HG03135 (cell line): ENCODE results near the gene GPR161.
A peak's percentile ranks its signal among the peaks of the same experiment; 100 is the strongest.

Experiments used
- ATAC-seq: cut with Tn5 transposase; IDR thresholded peaks from one replicate; pipeline ENCODE4 v1.9.1; 2021; ENCODE audit warnings: mild to moderate bottlenecking, moderate library complexity; ENCODE audit not compliant: unreplicated experiment

Gene GPR161

DNA sequence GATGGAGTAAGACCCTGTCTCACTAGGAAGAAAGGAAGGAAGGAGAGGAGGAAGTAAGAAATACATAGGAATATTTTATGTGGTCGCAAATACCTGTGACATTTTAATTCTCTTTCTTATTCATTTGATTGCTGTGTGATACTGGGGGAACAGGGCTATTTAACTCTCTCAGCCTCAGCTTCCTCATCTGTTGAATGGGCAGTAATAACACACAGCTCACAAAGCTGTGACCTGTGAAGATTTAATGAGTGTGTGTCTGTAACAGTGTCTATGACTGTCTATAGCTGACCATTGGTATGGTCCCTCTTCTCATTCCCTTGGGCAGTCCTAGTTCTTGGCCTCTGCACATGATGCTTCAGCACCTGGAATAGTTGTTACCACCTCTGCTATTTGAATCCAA lies 13.6 kb upstream of the GPR161 start:
- no peak for ATAC-seq

DNA sequence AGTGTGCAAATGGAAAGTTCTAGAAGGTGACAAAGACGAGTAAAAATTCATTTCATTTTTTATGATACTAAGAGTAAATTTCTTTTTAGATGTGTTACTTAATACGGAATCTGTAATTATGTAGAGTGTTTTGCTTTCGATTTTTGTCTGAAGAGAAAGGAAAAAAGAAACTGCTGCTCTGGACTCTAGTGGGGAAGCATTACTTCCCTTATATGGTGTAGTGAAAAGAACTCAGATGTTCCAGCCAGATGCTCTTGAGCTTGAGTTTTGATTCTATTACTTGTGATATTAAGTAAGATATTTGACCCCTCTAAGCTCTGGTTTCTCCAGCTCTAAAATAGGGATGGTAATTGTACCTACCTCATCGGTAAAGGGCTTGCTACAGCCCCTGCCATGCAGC lies 12.2 kb upstream of the GPR161 start:
- peak; percentile 52 for ATAC-seq

- no peak for ATAC-seq
Measured at GRCh38 chr1:168146626-168147025, 9.9 kb upstream of the GPR161 start.

GRCh38 chr1:168146160-168146539 lies 9.4 kb upstream of the GPR161 start:
- no peak for ATAC-seq

DNA sequence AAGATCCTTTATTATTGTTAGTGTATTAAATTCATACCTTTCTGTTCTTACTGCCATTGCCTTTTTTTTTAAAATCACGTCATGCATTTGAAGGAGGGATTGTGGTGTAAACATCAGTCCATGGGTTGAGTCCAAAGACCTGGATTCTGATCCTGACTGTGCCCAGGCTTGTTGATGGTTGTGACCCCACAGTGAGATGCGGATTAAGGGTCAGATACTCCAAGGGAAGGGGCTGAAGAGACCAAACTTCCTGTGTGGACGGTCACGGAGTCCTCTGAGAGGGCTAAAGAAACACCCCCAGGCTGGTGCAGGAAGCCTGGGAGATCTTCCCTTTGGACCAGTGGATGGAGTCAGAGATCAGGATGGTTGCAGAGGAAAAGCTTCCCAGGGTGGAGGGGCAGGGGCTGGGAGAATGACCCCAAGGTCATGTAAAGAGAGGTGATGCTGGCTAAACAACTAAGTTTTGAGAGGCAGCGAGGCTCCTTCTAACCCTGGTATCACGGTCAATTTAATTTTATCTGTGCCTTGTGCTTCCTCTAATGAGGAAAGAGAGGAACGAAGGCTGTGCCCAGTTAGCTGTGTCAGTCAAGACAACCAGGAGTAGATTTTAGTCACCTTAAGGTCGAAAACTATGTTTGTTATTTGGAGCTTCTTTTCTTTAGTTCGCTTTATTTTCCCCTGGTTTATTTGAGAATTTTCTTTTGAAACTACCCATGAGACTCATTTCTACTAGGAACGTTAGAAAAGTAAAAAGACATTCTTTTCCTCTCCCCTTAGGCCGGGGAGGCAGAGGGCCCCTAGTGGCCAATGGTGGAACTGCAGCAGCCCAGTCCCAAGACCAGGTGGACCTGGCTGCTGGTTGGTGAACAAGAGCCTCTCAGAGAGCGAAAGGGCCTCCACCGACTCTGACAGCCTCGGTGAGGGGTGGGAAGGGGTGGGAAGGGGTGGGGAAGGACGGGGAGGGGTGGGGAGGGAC lies 8.7 kb upstream of the GPR161 start:
- peak; percentile 94 for ATAC-seq

GRCh38 chr1:168141871-168142385 lies 5.2 kb upstream of the GPR161 start:
- ATAC-seq: no peak

DNA sequence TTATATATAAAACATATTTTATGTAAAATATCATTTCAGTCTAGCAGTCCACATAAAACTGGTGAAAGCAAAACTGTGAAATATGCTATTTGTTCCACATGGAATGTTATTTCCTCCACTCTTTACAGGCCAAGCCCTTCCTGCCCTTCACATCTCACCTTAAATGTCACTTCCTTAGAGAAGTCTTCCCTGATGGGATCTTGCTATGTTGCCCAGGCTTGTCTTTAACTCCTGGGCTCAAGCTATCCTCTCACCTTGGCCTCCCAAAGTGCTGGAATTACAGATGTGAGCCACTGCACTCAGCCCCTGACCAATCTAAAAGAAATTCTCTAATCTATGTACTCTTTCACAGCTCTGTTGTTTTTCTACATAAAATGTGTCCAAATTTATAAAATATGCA lies 2.3 kb upstream of the GPR161 start:
- no peak for ATAC-seq

DNA sequence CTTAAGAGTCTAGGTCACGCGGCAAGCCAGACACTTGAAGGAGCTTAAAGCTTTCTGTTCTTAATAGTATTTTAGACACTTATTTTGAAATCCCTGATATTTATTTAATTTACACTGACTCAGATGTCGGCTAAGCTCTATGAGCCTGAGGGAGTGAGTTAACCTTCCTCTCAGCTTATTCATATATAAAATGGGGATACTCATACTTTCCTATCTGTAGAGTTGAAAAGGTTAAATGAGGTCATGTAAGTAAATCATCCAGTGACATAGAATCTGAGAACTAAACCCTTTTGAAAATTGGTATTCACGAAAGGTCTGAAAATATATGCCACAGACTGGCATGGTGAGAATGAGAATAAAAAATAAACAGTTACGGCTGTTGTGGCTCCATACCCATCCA lies 1.4 kb upstream of the GPR161 start:
- no peak for ATAC-seq

DNA sequence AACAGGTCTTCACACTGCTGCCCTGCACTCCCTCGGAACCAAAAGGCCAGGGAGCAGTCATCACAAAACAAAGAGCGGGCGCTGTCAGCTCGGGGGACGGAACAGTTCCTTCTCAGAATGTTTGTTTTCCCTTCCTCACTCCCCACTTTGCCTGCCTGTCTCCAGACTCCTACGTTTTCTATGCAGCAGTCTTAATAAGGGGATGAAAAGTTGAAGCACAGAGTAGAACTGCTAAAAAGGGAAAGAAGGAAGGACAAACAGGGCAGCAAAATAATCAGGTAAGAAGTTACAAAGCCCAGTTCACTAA lies 738 bp upstream of the GPR161 start:
- no peak for ATAC-seq

DNA sequence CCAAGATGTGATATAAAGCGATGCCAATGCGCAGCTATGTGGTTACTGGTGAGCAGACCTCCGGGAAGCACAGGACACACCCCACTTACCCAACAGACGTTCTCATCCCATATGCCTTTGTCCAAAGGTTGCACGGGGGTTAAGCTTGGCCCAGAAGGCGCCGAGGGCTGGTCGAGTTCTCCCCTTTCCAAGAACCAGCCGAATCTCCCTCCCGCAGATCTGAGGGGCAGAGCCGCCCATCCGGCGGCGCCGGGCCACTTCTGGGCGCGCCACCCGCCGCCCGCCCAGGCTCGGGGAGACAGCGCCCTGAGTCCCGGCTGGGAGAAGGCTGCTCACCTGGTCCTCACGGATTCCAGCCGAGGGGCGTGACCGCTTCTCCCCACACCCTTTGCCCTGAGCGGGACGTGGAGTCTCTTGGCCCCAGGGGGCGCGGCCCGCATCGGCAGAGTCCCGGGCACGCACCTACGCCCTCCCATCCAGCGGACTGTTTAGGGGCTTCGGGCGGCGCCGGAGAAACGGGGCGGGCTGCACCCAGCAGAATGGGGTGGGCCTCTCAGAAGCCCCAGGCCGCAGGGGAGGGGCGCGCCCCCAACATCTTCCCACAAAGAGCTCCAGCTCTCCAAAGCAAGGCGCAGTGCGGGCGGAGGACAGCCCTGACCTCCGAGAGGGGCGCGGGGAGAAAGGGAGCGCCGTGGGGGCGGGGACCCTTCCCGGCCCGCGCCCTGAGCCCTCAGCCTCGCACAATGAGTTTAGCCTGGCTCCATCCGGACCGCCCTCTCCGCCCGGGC lies 615 bp downstream of the GPR161 start:
- no peak for ATAC-seq

GRCh38 chr1:168135116-168135920 lies 1.4 kb downstream of the GPR161 start:
- ATAC-seq: no peak

DNA sequence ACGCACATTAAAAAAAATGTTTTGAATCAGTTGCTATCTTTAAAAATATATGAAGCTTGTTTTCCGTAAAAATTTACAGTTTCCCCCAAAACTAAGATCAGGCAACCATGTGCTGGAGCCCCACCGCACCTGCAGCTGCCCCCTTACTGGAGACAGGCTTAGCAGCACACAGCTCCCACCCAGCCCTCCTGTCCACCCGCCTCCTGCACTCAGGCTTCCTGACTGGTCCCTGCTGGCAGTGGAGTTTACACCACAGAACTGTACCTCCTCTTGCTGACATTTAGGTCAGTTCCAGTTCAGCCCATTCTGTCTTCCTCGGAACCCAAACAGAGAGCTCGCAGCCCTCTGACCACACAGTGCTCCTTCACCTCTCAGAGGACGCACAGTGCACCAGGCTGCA lies 2.1 kb downstream of the GPR161 start:
- no peak for ATAC-seq

GRCh38 chr1:168134132-168134531 lies 2.6 kb downstream of the GPR161 start:
- no peak for ATAC-seq

- ATAC-seq: no peak
Measured at GRCh38 chr1:168129933-168130332, 6.8 kb downstream of the GPR161 start.

DNA sequence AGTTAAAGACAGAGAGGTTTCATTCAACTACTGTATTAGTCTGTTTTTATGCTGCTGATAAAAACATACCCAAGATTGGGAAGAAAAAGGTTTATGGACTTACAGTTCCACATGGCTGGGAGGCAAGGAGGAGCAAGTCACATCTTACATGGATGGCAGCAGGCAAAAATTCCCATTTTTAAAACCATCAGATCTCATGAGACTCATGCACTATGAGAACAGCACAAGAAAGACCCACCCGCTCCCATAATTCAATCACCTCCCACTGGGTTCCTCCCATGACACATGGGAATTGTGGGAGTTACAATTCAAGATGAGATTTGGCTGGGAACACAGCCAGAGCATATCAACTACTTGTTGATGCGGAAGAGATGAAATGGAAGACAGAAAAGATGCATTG lies 9.2 kb downstream of the GPR161 start:
- no peak for ATAC-seq

DNA sequence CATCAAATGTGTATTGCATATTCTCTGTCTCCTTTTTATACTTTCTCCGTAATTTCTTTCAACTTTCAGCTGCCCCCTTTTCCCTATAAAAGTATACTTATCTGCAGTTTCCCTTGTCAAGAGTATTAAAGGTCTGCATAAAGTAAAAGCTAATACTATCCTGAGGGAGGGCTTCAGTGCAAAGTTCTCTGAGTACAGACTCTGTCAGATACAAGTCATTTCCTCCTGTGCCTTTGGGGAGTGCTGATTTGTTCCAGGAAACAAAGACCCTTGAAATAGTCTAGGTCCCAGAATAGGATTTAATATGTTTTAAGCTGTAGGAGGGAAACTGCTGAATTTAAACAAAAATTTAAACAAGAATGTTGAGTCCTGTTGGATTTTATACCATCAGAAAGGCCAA lies 11.7 kb downstream of the GPR161 start:
- ATAC-seq: no peak

GRCh38 chr1:168121401-168122011 lies 15.2 kb downstream of the GPR161 start:
- no peak for ATAC-seq

- no peak for ATAC-seq
Measured at GRCh38 chr1:168119750-168120149, 17.0 kb downstream of the GPR161 start.

- no peak for ATAC-seq
Measured at GRCh38 chr1:168116327-168116799, 20.4 kb downstream of the GPR161 start.

DNA sequence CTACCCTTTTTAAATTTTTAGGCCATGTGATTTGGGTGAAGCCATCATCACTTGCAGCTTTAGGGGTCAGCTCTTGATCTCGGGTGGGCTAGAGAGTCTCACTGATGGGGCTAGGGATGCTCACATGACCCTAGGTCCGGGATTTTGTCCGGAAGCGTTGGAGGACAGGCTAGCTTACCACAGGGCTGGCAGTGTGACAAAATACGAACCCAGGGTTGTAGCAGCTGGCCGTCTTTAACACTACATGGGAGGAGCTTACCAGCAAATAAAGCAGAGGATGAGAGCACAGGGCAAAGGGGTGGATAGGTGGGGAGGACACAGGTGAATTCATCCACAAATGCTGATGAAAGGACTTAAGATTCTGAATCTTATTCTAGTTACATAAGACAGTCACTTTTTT lies 21.9 kb downstream of the GPR161 start:
- no peak for ATAC-seq
